ENCODE results near the gene MYO1E.

The MYO1E gene

GRCh38 chr15:59315914-59316451 is 56.7 kb downstream of the MYO1E start:
- no peak for DNase-seq (ENCODE audit: low spot score)

- DNase-seq (ENCODE audit: low spot score) = no peak
Observed at GRCh38 chr15:59313641-59314332, 58.9 kb downstream of the MYO1E start.

GRCh38 chr15:59312205-59312604 is 60.5 kb downstream of the MYO1E start:
- no peak for DNase-seq (ENCODE audit: low spot score)

- DNase-seq (ENCODE audit: low spot score) = no peak
Observed at GRCh38 chr15:59311195-59311594, 61.5 kb downstream of the MYO1E start.

GRCh38 chr15:59309405-59309804 is 63.3 kb downstream of the MYO1E start:
- DNase-seq (ENCODE audit: low spot score) = no peak

- DNase-seq (ENCODE audit: low spot score) = no peak
Observed at GRCh38 chr15:59307165-59307537, 65.5 kb downstream of the MYO1E start.

- no peak for DNase-seq (ENCODE audit: low spot score)
Observed at GRCh38 chr15:59306520-59307164, 66.0 kb downstream of the MYO1E start.

- no peak for DNase-seq (ENCODE audit: low spot score)
Observed at GRCh38 chr15:59304807-59305206, 67.9 kb downstream of the MYO1E start.

GRCh38 chr15:59304034-59304795 is 68.5 kb downstream of the MYO1E start:
- DNase-seq (ENCODE audit: low spot score) = no peak

GRCh38 chr15:59303633-59304032 is 69.0 kb downstream of the MYO1E start:
- no peak for DNase-seq (ENCODE audit: low spot score)

GRCh38 chr15:59303136-59303535 is 69.5 kb downstream of the MYO1E start:
- DNase-seq (ENCODE audit: low spot score) = no peak

GRCh38 chr15:59301527-59301926 is 71.1 kb downstream of the MYO1E start:
- no peak for DNase-seq (ENCODE audit: low spot score)

- no peak for DNase-seq (ENCODE audit: low spot score)
Observed at GRCh38 chr15:59300618-59301139, 72.0 kb downstream of the MYO1E start.

- DNase-seq (ENCODE audit: low spot score) = peak; percentile 80
Observed at GRCh38 chr15:59299929-59300617, 72.6 kb downstream of the MYO1E start.

- no peak for DNase-seq (ENCODE audit: low spot score)
Observed at GRCh38 chr15:59298854-59299250, 73.8 kb downstream of the MYO1E start.

GRCh38 chr15:59298225-59298853 is 74.3 kb downstream of the MYO1E start:
- DNase-seq (ENCODE audit: low spot score) = no peak

GRCh38 chr15:59296181-59296617 is 76.5 kb downstream of the MYO1E start:
- DNase-seq (ENCODE audit: low spot score) = peak; percentile 62

GRCh38 chr15:59295261-59296001 is 77.2 kb downstream of the MYO1E start:
- DNase-seq (ENCODE audit: low spot score) = no peak

GRCh38 chr15:59294574-59295260 is 78.0 kb downstream of the MYO1E start:
- peak; percentile 64 for DNase-seq (ENCODE audit: low spot score)

All from AG08396 (cell line).